AG04449 (cell line): ENCODE results near the gene RPH3AL.
"Not testable (repeated sequence)": the region's sequence is repeated elsewhere in the genome, so short reads cannot be mapped to it uniquely, and the experiment has no call there.

Experiments used
- CTCF ChIA-PET: fragments of 350-600 bp; formaldehyde crosslinking; extraction: SDS; loops from one replicate; lab custom pipeline; 2021; ENCODE audit warnings: antibody characterized with exemption; lab: Yijun Ruan, JAX
- POLR2A ChIA-PET: fragments of 400-600, 350-600 bp; formaldehyde crosslinking; extraction: SDS; loops from one replicate; lab custom pipeline; 2020; ENCODE audit warnings: antibody characterized with exemption, inconsistent platforms; lab: Yijun Ruan, JAX
- DNase-seq: peaks from one replicate; pipeline ENCODE4 v3.0.0-alpha.2; 2010; ENCODE audit warnings: low read depth, low spot score
- H3K4me3 ChIP-seq: 2 replicates; pipeline ENCODE4 v1.5.1; 2011; ENCODE audit warnings: low read depth, mild to moderate bottlenecking, control low read depth, low read length
- TF ChIP-seq, protein P1 (sequence below): IDR thresholded peaks from one replicate; pipeline ENCODE4 v1.5.1; 2011; ENCODE audit warnings: mild to moderate bottlenecking, moderate library complexity, low read length, control low read depth, inconsistent platforms; ENCODE audit not compliant: insufficient read depth; ENCODE audit errors: missing control alignments

Gene RPH3AL

DNA sequence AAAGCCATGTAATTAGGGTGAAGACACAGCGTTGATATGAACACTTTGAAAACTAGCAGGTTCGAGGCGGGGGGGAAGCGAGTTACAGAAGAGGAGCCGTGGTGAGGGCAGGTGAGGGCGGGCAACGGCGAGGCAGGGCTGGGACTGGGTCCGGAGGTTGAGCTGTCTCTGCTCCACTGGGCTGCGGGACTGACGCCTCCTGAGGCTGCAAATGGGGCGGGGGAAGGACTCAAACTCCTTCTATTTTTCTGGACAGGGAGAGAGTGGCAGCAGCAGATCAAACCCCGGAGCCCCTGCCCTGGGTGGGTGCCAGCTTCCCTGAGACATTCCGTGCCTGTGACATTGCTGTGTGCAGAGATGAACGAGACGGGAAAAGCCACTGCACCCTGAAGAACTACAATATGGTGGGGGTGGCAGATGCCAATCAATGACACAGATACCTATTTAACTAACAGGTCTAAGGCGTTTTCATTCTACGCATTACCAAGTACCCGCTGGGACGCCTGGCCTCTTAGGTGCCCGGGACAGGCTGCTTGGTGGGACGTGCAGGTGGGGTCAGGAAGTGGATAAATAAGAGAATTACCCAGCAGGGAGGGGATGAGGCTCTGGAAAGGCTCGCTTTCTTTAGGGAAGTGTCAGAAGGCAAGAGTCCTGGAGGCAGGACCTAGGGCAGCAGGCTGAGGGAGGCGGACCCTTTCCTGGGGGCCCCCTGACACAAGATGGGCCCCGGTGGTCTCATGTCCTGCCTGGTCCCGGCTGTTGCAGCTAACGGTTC, 30.4 kb downstream of the RPH3AL start:
- no peak overlapping the region for H3K4me3 ChIP-seq
- no peak for DNase-seq
- CTCF ChIA-PET: no interaction called here
- POLR2A ChIA-PET: no interaction called here
- TF ChIP-seq, protein P1, sequence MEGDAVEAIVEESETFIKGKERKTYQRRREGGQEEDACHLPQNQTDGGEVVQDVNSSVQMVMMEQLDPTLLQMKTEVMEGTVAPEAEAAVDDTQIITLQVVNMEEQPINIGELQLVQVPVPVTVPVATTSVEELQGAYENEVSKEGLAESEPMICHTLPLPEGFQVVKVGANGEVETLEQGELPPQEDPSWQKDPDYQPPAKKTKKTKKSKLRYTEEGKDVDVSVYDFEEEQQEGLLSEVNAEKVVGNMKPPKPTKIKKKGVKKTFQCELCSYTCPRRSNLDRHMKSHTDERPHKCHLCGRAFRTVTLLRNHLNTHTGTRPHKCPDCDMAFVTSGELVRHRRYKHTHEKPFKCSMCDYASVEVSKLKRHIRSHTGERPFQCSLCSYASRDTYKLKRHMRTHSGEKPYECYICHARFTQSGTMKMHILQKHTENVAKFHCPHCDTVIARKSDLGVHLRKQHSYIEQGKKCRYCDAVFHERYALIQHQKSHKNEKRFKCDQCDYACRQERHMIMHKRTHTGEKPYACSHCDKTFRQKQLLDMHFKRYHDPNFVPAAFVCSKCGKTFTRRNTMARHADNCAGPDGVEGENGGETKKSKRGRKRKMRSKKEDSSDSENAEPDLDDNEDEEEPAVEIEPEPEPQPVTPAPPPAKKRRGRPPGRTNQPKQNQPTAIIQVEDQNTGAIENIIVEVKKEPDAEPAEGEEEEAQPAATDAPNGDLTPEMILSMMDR: no peak

DNA sequence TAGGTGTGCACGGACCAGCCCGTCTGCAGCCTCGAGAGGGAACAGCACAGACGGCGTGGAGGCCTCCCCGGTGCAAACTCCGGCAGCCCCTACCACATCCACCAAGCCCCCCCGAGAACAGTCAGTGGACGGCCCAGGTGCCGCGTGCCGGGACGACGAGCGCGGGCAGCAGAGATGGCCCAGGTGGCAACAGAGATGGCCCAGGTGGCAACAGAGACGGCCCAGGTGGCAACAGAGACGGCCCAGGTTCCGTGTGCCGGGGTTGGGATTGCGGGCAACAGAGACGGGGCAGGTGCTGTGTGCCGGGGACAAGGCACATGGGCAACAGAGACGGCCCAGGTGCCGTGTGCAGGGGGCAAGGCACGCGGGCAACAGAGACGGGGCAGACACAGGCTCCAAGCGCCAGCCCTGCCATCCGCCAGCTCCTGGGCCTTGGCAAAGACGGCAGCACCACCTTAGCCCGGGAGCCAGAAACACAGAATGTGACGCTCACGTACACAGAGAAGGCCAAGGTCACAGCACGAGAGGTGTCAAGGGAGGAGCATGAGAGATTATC, 31.1 kb downstream of the RPH3AL start:
- TF ChIP-seq, protein P1: no peak
- no peak overlapping the region for H3K4me3 ChIP-seq
- POLR2A ChIA-PET: no interaction called here
- no peak for DNase-seq
- CTCF ChIA-PET: no interaction called here

DNA sequence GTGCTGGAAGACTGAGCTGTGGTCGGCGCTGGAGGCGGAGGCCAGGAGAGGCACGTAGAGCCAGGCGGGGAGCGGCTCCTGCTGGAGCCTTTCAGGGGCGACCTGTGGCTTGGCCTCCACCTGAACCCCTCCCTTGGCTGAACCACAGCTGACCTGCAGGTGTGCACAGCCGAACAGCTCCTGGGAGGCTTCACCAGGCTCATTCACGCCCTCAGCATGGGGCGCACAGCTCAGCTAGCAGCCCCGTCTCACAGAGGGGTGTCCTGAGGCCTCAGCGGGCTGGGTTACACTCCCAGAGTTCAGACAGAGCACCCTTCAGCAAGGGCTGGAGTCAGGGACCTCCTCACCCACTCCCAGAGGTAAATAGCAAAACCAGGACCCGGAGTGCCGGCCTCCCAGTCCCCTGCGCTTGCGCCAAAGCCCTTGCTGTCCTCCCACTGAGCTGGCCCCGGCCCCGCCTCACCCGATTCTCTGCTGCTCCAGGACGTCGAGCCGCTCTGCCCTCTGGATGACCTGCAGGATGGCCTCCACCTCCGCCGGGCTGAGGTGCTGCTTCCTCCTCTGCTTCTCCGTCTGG, 31.7 kb downstream of the RPH3AL start:
- no peak overlapping the region for H3K4me3 ChIP-seq
- no peak for DNase-seq
- ChIA-PET POLR2A (no interaction called here), CTCF (no interaction called here)
- TF ChIP-seq, protein P1: no peak

DNA sequence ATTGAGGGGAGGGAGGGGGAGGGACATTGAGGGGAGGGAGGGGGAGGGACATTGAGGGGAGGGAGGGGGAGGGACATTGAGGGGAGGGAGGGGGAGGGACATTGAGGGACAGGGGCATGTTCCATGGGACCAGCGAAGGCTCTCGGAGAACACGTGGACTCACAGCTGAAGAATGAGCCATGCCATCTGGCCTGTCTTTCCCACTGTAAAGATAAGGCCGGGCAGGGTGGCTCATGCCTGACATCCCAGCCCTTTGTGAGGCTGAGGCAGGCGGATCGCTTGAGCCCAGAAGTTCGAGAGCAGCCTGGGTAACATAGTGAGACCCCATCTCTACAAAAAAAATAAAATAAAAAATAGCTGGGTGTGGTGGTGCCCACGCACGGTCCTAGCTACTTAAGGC, 32.5 kb downstream of the RPH3AL start:
- ChIA-PET POLR2A (no interaction called here), CTCF (no interaction called here)
- no peak for DNase-seq
- TF ChIP-seq, protein P1: no peak
- H3K4me3 ChIP-seq: no peak overlapping the region

DNA sequence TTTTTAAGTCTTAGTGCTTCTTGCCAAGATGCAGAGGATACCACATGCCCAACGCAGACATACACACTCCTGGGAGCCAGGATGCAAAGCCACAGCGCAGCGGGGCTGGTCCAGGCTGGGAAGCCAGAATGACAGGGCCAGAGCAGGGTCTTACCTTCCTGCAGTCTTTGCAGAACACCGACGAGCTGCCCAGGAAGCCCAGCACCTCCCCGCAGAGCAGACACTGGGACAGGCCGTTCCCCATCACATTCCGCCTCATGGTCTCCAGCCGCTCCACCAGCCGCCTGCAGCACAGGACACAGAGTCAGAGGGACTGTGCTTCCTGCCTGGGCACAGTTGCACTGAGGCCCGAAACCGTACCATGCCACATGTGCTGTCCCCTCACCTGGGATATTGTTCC, 33.3 kb downstream of the RPH3AL start:
- TF ChIP-seq, protein P1: no peak
- ChIA-PET POLR2A (no interaction called here), CTCF (no interaction called here)
- H3K4me3 ChIP-seq: no peak overlapping the region
- DNase-seq: no peak

DNA sequence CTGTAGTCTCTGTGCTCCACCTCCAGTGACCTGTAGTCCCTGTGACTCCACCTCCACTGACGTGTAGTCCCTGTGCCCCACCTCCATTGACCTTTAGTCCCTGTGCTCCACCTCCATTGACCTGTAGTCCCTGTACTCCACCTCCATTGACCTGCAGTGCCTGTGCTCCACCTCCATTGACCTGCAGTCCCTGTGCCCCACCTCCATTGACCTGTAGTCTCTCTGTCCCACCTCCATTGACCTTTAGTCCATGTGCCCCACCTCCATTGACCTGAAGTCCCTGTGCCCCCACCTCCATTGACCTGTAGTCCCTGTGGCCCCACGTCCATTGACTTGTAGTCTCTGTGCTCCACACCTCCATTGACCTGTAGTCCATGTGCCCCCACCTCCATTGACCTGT, 35.5 kb downstream of the RPH3AL start:
- DNase-seq, CTCF ChIA-PET, POLR2A ChIA-PET, H3K4me3 ChIP-seq: not testable (repeated sequence)

DNA sequence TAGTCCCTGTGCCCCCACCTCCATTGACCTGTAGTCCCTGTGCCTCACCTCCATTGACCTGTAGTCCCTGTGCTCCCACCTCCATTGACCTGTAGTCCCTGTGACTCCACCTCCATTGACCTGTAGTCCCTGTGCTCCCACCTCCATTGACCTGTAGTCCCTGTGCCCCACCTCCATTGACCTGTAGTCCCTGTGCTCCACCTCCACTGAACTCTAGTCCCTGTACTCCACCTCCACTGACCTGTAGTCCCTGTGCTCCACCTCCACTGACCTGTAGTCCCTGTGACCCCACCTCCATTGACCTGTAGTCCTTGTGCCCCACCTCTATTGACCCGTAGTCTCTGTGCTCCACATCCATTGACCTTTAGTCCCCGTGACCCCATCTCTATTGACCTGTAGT, 37.2 kb downstream of the RPH3AL start:
- CTCF ChIA-PET, POLR2A ChIA-PET, H3K4me3 ChIP-seq, DNase-seq: not testable (repeated sequence)

DNA sequence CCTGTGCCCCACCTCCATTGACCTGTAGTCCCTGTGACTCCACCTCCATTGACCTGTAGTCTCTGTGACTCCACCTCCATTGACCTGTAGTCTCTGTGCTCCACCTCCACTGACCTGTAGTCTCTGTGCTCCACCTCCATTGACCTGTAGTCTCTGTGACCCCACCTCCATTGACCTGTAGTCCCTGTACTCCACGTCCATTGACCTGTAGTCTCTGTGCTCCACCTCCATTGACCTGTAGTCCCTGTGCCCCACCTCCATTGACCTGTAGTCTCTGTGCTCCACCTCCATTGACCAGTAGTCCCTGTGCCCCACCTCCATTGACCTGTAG, 38.0 kb downstream of the RPH3AL start:
- POLR2A ChIA-PET, DNase-seq, H3K4me3 ChIP-seq, CTCF ChIA-PET: not testable (repeated sequence)
